Dedifferentiated amniotic fluid mesenchymal stem cell (primary cell): ENCODE data around the gene MAK.
"Not testable (repeated sequence)": the region's sequence is repeated elsewhere in the genome, so short reads cannot be mapped to it uniquely, and the experiment has no call there.

Experiments used
- DNase-seq: peaks from one replicate; pipeline ENCODE4 v3.0.0-alpha.2; 2016; ENCODE audit errors: extremely low spot score

The MAK gene

DNA sequence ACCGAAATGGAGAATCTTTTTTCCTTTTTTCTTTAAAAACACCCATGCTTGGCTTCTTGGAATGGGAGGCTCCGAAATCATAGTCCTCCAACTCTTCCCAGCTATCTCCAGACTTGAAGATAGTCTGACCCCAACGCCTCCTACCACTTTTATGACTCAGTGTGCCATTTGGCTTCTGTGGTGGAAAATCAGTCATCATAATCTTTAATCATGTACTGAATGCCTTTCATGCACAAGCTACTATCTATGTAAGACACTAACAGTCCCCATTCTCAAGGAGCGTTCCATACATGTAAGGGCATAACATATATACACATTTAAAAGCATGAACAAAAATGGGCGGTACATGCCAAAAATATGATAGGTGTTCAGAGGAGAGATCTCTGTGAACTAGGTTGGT, 46.7 kb downstream of the MAK start:
- DNase-seq = no peak

DNA sequence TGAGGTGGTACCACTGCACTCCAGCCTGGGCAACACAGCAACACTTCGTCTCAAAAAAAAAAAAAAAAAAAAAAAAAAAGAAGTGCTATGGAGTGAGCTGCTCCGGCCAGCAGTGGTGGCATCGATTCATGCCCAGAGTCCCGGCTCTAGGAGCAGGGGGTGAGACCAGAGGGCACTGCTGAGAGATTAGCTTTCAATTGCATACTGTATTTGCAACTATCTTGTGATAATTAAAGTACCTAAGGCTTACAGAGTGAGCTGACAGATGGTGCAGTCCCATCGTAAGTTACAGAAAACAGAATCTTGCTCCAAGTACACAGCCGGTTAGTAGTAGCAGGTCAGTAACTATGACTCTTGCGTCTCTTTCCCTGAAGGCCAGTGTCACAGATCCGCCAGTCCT, 59.3 kb downstream of the MAK start:
- DNase-seq = no peak

DNA sequence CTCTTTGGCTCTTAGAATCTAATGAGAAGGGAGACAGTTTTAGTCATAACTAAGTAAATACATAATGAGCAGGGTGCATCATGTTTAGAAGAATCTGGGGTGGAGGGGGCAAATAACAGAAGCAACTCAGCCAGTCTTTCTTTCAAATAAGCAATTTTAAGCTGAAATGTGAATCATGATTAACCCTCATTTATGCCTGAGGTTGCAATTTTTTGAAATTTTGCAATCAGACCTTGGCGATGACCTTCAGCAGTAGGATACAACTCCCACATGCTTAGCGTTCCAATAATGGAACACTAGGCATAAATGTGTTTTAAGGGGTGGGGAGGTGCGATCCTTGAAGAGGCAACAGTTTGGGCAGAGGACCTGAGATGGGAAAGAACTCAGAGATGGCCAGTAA, 60.1 kb downstream of the MAK start:
- DNase-seq = no peak

DNA sequence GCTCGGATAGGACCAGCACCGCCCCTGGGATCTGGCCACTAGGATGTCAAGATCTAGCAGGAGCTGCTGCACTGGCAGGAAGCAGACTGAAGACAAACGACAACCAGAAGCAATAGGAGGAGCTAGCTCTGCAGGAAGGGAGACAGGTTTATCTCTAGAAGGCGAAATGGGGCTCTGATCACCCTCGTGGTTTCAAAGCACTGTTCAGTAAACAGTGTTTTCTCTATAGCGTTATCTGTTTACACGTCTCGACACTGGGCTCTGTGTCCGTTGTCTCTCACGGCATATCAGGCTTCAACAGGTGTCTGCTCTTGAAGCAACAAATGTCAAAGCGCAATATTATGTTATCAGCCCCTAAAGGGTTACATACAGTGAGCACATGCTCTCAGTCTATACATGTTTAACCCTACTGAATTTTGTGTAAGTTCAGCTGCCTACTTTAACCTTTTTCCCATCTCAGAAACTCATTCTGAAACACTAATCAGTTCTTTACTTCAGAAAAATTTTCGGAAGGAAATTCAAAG, 66.9 kb downstream of the MAK start:
- DNase-seq = no peak

DNA sequence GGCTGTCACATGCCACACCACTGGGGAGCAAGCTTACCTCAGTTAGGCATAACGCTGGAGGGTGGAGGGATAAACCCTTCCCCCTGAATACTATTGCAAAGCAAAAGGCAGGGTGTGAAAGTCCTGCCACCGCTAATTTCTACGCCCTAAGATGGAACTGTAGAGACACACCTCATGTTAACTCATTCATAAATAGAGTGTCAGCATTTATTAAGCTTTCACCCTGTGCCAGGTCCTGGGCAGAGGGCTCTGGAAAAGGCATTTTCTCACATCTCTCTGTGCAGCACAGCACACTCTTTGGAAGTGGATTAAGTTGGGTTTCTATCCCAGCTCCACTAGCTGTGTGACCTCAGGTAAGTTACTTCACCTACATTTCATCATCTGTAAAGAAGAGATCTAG, 68.9 kb downstream of the MAK start:
- DNase-seq = no peak

DNA sequence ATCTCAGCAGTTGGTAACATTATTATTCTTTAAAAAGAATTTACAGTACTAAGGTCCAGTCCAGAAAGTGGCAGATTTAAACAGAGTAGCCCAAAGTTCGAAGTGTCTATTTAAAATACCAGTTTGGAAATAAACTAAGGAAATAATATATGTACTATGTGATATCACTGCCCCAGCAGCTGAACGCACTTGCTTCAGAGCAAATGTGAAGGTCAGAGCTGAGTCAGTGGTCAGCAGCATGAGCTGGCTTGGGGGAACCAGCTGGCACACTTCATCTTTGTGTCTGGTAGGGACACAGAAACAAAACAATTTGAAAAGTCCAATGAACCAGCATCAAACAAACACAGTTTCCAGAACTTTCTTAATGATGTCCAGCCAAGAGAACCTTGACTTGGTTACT, 75.3 kb downstream of the MAK start:
- no peak for DNase-seq

DNA sequence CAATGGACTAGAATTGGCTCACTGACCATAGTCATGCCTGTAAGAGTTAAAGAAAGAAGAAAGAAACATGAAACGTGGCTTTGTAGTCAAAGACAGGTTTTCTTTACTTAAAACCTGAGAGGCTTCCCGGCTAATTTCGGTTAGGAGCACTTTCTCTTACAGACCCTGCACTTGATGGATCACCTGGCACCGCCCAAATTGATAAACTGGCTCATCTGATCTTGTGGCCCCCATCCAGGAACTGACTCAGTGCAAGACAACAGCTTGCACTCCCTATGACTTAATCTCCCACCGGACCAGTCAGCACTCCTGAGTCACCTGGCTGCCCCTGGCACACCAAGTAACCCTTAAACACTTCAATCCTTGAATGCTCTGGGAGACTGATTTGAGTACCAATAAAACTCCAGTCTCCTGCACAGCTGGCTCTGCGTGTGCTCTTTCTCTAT, 78.4 kb downstream of the MAK start:
- no peak for DNase-seq

DNA sequence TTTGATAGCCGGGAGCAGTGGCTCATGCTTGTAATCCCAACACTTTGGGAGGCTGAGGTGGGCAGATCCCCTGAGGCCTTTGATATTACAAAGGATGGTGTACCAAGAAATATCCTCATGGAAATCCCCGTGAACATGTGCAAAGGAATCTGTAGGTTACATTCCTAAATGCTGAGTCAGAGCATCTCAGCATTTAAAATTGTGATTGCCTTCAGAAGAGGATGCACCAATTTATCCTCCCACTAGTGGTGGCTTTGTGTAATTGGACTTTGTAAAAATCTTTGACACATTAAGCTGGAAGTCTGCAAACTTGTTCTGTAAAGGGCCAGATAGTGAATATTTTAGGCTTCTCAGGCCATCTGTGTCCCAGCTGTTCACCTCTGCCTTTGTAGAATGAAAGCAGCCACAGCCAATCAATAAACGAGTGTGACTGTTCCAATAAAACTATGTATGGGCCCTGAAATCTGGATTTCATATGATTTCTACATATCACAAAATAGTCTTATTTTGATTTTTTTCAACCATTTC, 79.0 kb downstream of the MAK start:
- peak; percentile 63 for DNase-seq

DNA sequence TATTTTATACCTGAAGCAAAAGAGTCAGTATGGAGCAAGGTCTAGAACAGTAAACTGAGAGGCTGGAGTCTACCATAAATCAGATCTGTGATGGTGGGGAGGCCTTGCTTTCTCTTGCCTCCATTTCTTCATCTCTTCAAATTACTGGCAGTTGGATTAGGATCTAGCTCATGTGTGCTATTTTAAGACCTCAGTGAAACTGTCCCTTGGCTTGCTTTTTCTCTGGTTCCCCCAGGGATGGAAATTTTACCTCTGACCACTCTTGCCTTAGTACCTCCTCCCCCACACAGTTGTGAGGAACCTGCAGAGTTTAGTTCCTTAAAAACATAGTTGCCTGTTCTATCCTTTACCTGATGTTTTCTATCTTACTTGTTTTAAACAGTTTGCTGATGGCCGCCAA, 82.3 kb downstream of the MAK start:
- DNase-seq = no peak

DNA sequence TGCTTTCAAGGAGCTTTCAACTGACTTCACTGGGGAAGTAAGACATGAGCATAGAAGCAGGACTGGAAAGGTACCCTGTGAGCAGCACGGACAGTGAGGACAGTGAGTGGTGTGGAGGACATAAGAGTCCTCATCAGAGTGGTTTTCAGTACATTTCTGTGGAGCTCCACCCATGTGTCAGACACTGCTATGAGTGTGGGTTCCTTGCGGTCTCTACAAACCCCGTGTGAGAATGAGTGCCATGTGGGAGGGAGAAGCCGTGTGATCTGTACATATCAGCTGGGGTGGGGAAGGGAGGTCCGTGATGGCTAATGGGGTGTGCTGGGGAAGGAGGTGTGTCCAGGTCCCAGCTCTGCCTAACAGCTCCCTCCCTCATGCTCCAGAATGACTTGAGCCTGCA, 86.6 kb downstream of the MAK start:
- DNase-seq = not testable (repeated sequence)

DNA sequence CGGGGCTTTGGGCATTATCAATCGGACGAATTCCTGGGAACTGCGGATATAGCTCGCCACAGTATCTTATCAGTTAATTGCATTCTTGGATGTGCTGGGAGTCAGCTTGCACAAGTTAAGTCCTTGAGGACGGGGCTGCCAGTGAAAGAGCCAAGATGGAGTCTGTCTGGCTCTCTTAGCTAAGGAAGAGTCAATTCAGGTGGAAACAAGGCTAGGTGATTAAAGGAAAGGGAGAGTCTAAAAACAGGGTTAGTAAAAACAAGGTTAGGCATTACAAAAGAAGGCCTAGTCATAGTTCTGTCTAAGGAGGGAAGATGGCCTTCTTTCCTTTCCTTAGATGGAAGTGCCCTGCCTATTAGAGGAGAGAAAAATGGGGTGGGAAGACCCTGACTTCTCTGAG, 87.8 kb downstream of the MAK start:
- DNase-seq = not testable (repeated sequence)

DNA sequence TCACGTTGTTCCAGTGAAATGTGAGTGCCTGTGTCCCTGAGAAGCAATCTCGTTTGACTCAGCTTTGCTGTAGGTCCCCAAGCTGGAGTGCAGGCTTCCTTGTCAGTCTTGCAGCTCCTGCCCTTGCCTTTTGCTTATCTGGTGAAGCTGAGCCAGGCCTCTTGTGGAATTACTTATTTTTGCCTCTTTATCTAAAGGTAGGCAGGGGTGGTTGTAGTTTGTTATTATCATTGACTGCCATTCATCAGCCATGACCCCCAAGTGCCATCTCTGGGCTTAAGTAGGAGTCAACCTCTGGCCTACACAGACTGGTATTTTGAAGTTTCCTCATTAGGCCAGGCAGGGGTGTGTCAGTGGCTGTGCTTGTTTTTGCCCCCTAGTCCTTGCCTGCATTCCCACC, 88.6 kb downstream of the MAK start:
- no peak for DNase-seq

DNA sequence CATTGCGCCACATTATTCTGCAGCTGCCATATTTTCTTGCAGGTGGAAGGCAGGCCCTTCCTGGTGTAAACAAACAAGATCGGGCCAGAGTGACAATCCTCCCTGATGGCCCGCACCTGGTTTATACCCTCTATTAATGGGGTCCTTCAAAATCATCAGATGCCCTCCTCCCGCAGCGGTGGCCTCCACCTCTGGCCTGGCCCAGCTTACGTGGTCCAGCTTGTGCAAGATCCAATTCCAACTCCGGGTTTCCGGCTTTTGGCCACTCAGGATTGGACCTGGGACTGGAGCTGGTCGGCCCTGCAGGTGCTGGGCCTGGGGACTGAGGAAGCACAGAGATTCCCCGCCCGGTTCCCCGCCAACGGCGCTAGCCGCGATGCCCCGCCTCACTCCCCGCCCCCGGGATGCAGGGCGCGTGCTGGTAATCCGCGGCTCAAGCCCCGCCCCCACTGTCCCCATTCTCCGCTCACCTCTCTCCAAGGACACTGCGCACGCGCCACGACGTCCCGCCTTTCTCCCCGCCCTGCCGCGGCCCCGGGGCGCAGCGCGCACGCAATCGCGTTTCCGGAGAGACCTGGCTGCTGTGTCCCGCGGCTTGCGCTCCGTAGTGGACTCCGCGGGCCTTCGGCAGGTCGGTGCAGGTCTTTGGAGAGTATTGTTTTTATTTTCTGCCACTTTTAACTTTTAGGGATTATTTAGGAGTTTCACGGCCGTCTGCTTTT, 90.9 kb downstream of the MAK start, which contains the start of gene TMEM14B:
TSS of gene TMEM14B (plus strand) at position 555 of the 722 bp plus-strand sequence. CDS start 1,441 bp downstream, outside the sequence.
- DNase-seq = peak; percentile 93

DNA sequence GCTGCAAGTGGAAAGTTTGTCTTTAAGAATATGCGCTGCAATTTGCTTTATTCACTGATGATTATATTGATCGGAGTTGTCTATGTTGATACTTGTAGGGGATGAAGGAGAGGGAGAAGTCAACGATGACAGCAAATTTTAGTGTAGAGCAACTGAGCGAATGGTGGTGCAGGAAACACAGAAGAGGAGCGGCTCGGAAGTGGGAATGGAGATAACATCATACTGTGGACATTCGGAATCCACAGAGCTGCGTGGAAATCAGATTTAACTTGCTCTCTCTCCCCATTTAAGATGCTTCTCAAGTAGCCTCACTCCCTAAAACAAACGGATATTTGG, 91.5 kb downstream of the MAK start:
- no peak for DNase-seq

DNA sequence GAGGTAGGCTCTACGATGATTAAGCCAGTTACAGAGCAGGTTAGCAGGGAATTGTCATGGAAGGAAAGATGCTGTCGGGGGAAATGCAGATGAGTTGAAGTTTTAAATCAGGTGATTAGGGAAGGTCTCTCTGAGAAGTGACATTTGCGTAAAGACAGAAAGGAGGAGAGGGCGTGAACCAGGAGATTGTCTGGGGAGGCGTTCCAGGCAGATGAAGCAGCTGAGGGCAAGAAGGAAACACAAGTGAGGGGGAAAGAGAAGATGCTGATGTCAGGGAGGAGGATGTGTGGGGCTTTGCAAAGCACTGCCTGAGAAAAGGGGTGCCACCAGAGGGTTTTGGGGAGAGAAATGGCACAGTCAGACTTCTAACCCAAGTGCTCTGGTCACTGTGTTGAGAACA, 93.2 kb downstream of the MAK start:
- DNase-seq = no peak

DNA sequence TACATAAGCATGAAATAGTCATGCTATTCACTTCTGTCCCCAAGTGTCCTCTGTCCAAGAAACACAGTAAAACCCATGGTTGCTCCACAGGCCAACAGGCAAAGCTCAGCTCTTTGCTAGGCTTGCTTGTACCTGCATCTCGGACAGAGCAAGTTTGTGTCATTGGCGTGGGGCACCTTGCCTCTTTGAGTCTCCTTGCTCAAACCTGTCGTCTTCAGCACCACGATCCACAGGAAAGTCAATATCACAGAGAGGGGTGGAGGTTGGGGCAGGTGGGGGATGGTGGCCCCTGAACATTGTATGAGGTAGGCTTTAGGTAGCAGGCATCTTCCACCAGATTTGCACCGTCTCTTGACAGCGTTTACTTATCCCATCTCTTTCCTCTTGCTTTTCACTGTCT, 94.8 kb downstream of the MAK start:
- DNase-seq = no peak

DNA sequence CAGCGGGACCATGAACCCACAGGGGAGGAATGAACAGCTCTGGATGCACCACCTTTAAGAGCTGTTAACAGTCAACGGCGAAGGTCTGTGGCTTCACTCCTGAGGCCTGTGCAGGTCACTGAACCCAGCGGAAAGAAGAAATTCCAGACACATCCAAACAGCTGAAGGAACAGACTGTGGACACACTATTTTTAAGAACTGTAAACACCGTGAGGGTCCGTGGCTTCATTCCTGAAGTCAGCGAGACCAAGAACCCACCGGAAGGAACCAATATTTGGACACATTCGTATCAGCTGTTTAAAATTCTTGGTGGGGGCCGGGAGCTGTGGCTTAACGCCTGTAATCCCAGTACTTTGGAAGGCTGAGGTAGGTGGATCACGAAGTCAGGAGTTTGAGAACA, 96.1 kb downstream of the MAK start:
- DNase-seq = no peak

DNA sequence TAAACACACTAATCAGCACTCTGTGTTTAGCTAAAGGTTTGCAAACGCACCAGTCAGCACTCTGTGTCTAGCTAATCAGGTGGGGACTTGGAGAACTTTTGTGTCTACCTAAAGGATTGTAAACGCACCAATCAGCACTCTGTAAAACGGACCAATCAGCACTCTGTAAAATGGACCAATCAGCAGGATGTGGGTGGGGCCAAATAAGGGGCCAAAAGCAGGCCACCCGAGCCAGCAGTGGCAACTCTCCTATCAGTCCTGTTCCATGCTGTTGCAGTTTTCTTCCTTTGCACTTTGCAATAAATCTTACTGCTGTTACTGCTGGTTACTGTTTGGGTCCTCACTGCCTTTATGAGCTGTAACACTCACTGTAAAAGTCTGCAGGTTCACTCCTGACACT, 96.7 kb downstream of the MAK start:
- DNase-seq = not testable (repeated sequence)

DNA sequence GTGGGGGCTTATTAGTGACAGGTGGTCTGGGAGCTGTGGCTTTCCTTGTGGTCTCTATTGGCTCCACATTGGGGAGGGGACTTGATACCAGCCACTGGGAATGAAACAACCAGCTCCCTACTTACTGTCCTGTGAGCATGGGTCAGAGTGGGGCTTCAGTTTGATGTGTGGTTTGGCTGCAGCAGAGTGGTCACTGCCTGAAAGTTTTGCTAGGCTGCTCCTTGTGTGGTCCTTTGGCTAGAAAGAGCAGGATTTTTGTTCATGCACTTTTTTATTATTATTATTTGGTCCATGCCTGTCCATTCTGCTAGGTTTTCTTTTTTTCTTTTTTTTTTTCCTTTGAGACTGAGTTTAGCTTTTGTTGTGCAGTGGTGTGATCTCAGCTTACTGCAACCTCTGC, 98.3 kb downstream of the MAK start:
- no peak for DNase-seq

DNA sequence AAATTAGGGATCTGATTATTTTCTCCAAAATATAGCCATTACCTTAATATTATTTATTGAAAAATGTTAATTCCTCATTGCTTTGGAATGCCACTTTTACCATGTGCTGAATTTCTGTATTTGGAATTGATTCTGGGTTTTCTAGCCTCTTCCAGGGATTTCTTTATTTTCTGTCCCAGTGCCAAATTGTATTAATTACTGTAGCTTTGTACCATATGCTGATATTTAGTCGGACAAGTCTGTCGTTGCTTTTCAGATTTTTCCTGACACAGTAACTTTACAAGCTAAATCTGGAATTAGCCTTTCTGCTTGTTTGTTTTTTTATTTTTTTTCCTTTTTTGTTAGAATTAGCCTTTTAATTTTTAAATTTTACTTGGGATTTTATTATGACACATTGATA, 101.6 kb downstream of the MAK start:
- no peak for DNase-seq

DNA sequence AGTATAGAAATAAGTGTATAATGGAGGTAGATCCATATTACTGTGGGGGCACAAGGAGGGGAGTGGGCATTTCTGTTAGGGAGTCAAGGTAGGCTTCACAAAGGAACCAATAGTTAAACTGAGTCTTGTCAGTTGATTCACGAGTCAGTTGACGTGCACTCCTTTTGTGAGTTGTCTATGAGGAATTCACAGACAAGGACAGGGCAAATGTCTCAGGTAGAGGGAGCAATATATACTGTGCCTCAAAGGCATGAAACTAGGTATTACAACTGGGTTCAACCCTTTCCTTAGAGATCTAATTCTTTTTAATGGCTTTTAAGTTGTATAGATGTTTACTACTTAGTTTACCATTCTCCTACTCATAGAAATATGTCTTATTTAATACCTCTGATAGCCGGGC, 104.5 kb downstream of the MAK start:
- DNase-seq = no peak

DNA sequence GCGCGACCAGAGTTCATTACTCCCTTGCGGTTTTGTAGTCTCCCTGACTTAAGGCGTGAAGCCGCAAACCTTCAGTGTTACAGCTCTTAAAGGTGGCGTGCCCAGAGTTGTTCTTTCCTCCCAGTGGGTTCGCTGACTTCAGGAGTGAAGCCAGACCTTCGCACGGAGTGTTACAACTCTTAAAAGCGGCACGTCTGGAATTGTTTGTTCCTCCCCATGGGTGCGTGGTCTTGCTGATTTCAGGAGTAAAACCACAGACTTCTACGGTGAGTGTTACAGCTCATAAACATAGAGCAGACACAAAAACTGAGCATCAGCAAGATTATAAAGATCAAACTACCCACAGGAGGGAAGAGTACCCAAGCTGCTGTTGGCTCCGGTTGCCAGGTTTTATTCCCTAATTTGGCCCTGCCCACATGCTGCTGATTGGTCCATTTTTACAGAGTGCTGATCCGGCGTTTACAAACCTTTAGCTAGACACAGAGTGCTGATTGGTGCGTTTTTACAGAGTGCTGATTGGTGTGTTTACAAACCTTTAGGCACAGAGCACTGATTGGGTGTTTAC, 105.1 kb downstream of the MAK start:
- no peak for DNase-seq

DNA sequence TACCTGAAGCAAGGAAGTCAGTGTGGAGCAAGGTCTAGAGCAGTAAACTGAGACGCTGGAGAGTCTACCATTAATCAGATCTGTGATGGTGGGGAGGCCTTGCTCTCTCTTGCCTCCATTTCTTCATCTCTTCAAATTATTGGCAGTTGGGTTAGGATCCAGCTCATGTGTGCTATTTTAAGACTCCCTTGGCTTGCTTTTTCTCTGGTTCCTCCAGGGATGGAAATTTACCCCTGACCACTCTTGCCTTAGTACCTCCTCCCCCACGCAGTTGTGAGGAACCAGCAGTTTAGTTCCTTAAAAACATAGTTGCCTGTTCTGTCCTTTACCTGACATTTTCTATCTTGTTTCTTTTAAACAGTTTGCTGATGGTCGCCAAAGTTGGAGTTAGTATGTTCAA, 108.1 kb downstream of the MAK start:
- DNase-seq = no peak
